ENCODE data around the gene AURKB. TPM values are rescaled to one million over a fixed set of nuclear protein-coding genes. Genes with fewer than 3 reads are reported as not detected.
"Not testable (repeated sequence)": the region's sequence is repeated elsewhere in the genome, so short reads cannot be mapped to it uniquely, and the experiment has no call there.

The AURKB gene
- total and polyA plus RNA-seq, 5 experiments from 2014 or later = not detected

DNA sequence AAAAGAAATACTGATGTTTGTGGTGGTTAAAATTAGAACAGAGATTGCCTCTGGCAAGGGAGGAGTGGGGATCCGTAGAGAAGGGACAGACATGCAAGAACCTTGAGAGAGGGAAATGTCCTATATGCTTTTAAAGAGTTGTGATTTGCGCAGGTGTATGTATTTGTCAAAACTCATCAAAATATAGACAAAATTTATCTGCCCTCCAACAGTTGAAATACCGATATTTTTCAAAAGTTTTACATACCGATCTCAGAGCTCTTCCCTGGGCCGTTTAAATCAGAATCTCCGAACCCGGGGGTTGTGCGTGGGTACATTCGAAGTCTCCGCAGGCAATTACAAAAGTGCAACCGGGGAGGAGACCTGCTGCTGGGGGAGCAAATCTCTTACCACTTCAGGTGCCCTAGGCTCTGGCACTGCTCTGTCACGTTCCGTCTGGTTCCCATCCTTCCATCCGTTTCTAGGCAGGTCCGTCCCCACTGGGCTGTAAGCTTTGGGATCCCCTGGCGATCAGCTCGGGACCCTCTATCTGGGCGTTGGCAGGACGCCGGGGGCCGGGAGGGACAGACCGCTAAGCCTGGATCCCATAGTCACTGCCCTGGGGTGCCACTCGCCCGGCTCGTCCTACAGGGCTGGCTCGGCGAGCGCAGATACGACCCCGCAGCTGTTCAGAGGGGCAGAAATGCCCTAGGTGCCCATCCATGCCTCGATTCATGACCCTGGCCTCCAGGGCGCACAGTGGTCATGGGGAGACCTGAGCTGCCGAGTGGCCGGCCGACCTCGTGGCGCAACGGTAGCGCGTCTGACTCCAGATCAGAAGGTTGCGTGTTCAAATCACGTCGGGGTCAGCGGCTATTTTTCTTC, 24.6 kb downstream of the AURKB start:
- ATAC-seq (peak; percentile 5 to 9), DNase-seq (peak; percentile 72 to 97 (median 89))
- POLR2A ChIA-PET = interaction anchor here (0.7 to 26.2 kb wide), 10 partner anchors 15 to 110 kb away, joined by 3 to 1171 read pairs (median 17); partner anchors contain the start of genes ALOXE3, CTC1, HES7 and PER1
- Mint-ChIP-seq H3K4me1 (peaks cover 10 to 30% (median 20%) of the 10 kb centered on the region in 4 donors), H3K4me3 (no peak overlapping the region), H3K27me3 (no peaks in the 10 kb centered on the region), H3K27ac (no peak overlapping the region), H3K36me3 (no peaks in the 10 kb centered on the region), H3K9me3 (no peaks in the 10 kb centered on the region)

DNA sequence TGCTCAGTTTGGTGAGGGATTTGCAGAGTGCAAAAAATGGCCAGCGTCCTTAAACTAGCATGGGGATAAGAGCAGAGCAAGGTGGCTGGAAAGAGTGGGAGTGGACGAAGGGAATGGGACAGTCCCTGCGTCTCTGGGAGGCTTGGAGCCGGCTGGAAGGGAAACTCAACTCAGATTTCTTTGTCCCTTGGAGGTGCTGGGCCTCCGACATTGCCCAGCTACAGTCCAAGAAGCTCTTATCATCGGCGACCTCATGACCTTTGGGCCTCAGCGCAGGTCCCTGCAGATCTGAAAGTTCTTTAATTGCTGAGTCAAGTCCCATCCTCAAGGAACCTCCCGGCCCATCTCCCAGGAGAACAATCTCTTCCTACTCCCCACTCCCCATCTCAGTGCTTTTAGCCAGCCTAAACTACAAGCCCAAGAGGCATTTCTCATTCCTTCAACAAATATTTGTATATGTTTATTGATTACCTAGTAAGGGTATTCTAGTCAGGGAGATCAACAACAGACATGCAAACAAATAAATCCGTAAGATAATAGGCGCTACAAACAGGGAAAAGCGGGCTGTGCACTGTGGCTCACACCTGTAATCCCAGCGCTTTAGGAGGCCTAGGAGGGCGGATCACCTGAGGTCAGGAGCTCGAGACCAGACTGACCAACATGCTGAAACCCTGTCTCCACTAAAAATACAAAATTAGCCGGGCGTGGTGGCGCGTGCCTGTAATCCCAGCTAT, 33.2 kb downstream of the AURKB start:
- no peaks in the 10 kb centered on the region for H3K36me3 Mint-ChIP-seq
- POLR2A ChIA-PET = interaction anchor here (0.6 to 41.9 kb wide), 7 partner anchors 5 to 71 kb away, joined by 3 to 1171 read pairs (median 8); partner anchors contain the start of genes BORCS6, CTC1, PER1 and TMEM107
- H3K27me3 Mint-ChIP-seq = no peaks in the 10 kb centered on the region
- H3K9me3 Mint-ChIP-seq = no peaks in the 10 kb centered on the region
- H3K4me3 Mint-ChIP-seq = peak overlapping the region; percentile 89 to 94 (median 92)
- no peak for ATAC-seq
- peak overlapping the region; percentile 92 to 100 (median 100) for H3K27ac Mint-ChIP-seq
- peaks cover 21 to 59% (median 52%) of the 10 kb centered on the region in 4 donors for H3K4me1 Mint-ChIP-seq
- no peak for DNase-seq

DNA sequence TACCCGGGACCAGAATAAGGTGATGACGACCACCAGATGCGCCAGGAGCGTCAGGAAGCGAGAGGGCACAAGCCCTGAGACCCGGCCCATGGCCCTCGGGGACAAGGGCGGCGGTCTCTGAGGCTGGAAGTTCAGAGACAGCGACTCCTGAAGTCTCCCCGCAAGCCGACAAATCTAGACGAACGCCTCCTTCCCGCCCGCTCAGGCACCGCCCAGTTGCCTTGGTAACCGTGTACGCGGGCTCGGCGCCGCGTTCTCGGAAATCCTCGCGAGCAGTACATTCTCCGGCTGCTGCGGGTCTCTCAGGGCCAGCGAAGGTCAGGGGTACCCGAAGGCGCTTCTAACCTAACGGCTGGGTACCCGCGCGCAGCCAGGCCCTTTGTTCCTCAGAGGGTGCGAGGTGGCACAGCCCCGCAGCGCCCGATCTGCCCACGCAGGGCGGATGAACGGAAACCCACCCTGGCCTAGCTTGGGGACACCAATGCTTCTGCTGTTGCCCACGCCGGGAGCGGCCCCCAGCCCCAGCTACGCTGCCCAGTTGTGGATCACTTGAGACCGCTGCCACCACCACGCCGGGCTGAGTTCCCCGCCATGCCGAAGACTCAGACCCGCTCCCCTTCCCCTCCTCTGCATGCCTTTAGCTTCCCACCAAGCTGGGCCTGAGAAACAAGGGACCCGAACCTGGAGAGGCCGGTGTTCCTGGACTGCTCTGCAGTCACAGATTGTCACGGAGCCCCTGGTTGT, 34.0 kb downstream of the AURKB start, which contains the start of gene TMEM107:
TSS of gene TMEM107 (minus strand) at position 184 of the 744 bp plus-strand sequence. CDS start at position 90, 94 bp downstream.
- ATAC-seq (peak; percentile 56 to 67), DNase-seq (peak; percentile 79 to 93 (median 84))
- no peaks in the 10 kb centered on the region for H3K9me3 Mint-ChIP-seq
- H3K4me3 Mint-ChIP-seq = peak within 1 kb of the TSS; percentile 89 to 94 (median 92)
- POLR2A ChIA-PET = interaction anchor here (0.8 to 41.9 kb wide), 9 partner anchors 6 to 119 kb away, joined by 3 to 1171 read pairs (median 4); partner anchors contain the start of genes BORCS6, CTC1, PER1 and SLC25A35
- H3K27me3 Mint-ChIP-seq = no peaks in the 10 kb centered on the region
- peak within 1 kb of the TSS; percentile 92 to 100 (median 100) for H3K27ac Mint-ChIP-seq
- H3K36me3 Mint-ChIP-seq = no peaks in the 10 kb centered on the region
- H3K4me1 Mint-ChIP-seq = peaks cover 21 to 59% (median 54%) of the 10 kb centered on the region in 4 donors

GRCh38 chr17:8175795-8176196, 34.6 kb downstream of the AURKB start:
- H3K4me1 Mint-ChIP-seq = peaks cover 20 to 56% (median 52%) of the 10 kb centered on the region in 4 donors
- ATAC-seq (no peak), DNase-seq (no peak)
- POLR2A ChIA-PET = interaction anchor here (0.9 to 41.9 kb wide), 7 partner anchors 6 to 120 kb away, joined by 3 to 1171 read pairs (median 8); partner anchors contain the start of genes BORCS6, CTC1, PER1 and SLC25A35
- no peaks in the 10 kb centered on the region for H3K27me3 Mint-ChIP-seq
- H3K9me3 Mint-ChIP-seq = no peaks in the 10 kb centered on the region
- peak overlapping the region; percentile 89 to 94 (median 92) for H3K4me3 Mint-ChIP-seq
- no peaks in the 10 kb centered on the region for H3K36me3 Mint-ChIP-seq
- peak overlapping the region; percentile 92 to 100 (median 100) for H3K27ac Mint-ChIP-seq

DNA sequence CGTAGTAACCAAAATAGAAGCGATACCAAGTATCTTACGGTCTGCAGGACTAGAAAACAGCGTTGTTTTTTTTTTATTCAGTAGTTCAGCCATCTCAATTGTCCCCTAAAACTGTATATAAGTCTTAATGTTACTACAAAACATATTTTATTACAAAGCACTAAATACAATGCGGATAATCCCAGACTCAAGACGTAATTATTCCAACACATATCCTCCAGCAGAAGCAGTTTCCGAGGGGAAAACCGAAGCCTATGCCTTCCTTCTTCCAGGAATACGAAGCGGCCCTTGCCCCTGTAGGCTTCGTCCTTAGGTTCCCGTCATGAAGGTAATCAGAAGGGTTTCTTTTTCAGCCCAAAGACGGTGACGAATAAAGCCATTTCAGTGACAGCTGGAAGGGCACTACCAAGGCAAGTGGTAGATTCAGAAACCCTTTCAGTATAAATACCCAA, 36.5 kb downstream of the AURKB start:
- POLR2A ChIA-PET = interaction anchor here (0.5 to 41.9 kb wide), 16 partner anchors 8 to 330 kb away, joined by 3 to 1171 read pairs (median 6); partner anchors contain the start of genes BORCS6, CTC1, PER1 and PFAS
- H3K27me3 Mint-ChIP-seq = no peaks in the 10 kb centered on the region
- no peaks in the 10 kb centered on the region for H3K36me3 Mint-ChIP-seq
- DNase-seq (no peak), ATAC-seq (no peak)
- no peaks in the 10 kb centered on the region for H3K9me3 Mint-ChIP-seq
- H3K27ac Mint-ChIP-seq = peak overlapping the region; percentile 99 to 100 (median 100)
- H3K4me3 Mint-ChIP-seq = peak overlapping the region; percentile 84 to 95 (median 92)
- peaks cover 20 to 55% (median 50%) of the 10 kb centered on the region in 4 donors for H3K4me1 Mint-ChIP-seq

GRCh38 chr17:8173056-8173870, 37.1 kb downstream of the AURKB start:
- POLR2A ChIA-PET = interaction anchor here (0.5 to 41.9 kb wide), 17 partner anchors 9 to 590 kb away, joined by 3 to 1171 read pairs (median 5); partner anchors contain the start of genes BORCS6, CTC1, MPDU1 and PER1
- Mint-ChIP-seq H3K27ac (peak overlapping the region; percentile 99 to 100 (median 100)), H3K9me3 (no peaks in the 10 kb centered on the region), H3K36me3 (no peaks in the 10 kb centered on the region), H3K4me1 (peaks cover 20 to 61% (median 52%) of the 10 kb centered on the region in 4 donors), H3K4me3 (peak overlapping the region; percentile 84 to 95 (median 92)), H3K27me3 (no peaks in the 10 kb centered on the region)
- ATAC-seq (peak; percentile 81 to 85), DNase-seq (peak; percentile 43 to 95 (median 83))

DNA sequence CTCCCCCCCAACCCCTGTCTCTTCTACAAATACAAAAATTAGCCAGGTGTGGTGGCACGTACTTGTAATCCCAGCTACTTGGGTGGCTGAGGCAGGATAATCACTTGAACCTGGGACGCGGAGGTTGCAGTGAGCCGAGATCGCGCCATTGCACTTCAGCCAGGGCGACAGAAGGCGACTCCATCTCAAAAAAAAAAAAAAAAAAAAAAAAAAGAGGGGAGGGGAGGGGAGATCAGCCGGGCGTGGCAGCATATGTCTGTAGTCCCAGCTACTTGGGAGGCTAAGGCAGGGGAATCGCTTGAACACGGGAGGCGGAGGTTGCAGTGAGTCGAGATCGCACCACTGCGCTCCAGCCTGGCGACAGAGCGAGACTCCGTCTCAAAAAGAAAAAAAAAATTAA, 40.2 kb downstream of the AURKB start:
- ATAC-seq, H3K27ac Mint-ChIP-seq, H3K4me3 Mint-ChIP-seq, H3K36me3 Mint-ChIP-seq, H3K27me3 Mint-ChIP-seq, H3K9me3 Mint-ChIP-seq, DNase-seq: not testable (repeated sequence)
- POLR2A ChIA-PET = interaction anchor here (0.7 to 41.9 kb wide), 3 partner anchors 12 to 66 kb away, joined by 10 to 1171 read pairs (median 1171); partner anchors contain the start of genes BORCS6, PER1, TMEM107 and VAMP2
- H3K4me1 Mint-ChIP-seq = peaks cover 8 to 50% (median 40%) of the 10 kb centered on the region in 4 donors

GRCh38 chr17:8167526-8167925, 42.8 kb downstream of the AURKB start:
- no peak for DNase-seq
- peak overlapping the region in 1 of 10 donors; percentile 8 for H3K27ac Mint-ChIP-seq
- no peak for ATAC-seq
- POLR2A ChIA-PET = interaction anchor here (0.7 to 41.9 kb wide), 4 partner anchors 9 to 54 kb away, joined by 3 to 1171 read pairs (median 10); partner anchors contain the start of genes BORCS6 and TMEM107
- peaks cover 16 to 46% (median 36%) of the 10 kb centered on the region in 4 donors for H3K4me1 Mint-ChIP-seq
- no peaks in the 10 kb centered on the region for H3K9me3 Mint-ChIP-seq
- H3K4me3 Mint-ChIP-seq = no peak overlapping the region
- no peaks in the 10 kb centered on the region for H3K27me3 Mint-ChIP-seq
- no peaks in the 10 kb centered on the region for H3K36me3 Mint-ChIP-seq

- H3K27ac Mint-ChIP-seq = peak overlapping the region in 6 of 10 donors; percentile 14 to 83 (median 60)
- no peak overlapping the region for H3K4me3 Mint-ChIP-seq
- ATAC-seq = no peak
- no peaks in the 10 kb centered on the region for H3K9me3 Mint-ChIP-seq
- H3K27me3 Mint-ChIP-seq = no peaks in the 10 kb centered on the region
- peaks cover 16 to 44% (median 35%) of the 10 kb centered on the region in 4 donors for H3K4me1 Mint-ChIP-seq
- peaks cover 0 to 1% (median under 1%) of the 10 kb centered on the region in 3 donors for H3K36me3 Mint-ChIP-seq
- peak in 1 of 10 donors; percentile 45 for DNase-seq
- POLR2A ChIA-PET = interaction anchor here (0.6 to 41.9 kb wide), 3 partner anchors 15 to 54 kb away, joined by 5 to 1171 read pairs (median 5); partner anchors contain the start of genes BORCS6 and TMEM107
These were observed 43.6 kb downstream of the AURKB start for GRCh38 chr17:8166731-8167130.

DNA sequence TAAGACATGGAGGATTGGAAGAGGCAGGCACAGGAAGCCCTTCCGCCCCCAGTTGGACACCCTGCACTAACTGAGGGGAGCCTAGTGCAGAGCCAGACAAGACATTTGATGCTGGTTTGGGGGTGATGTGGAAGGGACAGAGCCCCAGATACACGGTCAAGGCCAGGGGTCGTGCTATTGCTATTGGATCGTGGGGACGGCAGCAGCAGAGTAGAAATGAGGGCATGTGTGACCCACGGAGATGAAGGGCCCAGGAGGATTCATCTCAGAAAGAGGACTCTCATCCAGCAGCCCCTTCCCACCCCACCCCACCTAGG, 45.6 kb downstream of the AURKB start:
- Mint-ChIP-seq H3K4me1 (peaks cover 29 to 57% (median 52%) of the 10 kb centered on the region in 4 donors), H3K36me3 (peaks cover 3 to 21% (median 12%) of the 10 kb centered on the region in 3 donors), H3K27ac (peak overlapping the region; percentile 95 to 99 (median 98)), H3K27me3 (no peaks in the 10 kb centered on the region), H3K4me3 (peak overlapping the region; percentile 81 to 94 (median 88)), H3K9me3 (no peaks in the 10 kb centered on the region)
- peak in 1 of 10 donors; percentile 62 for DNase-seq
- ATAC-seq = peak in 1 of 2 donors; percentile 19
- POLR2A ChIA-PET = interaction anchor here (0.9 to 41.9 kb wide), 14 partner anchors 10 to 478 kb away, joined by 3 to 1171 read pairs (median 6); partner anchors contain the start of genes BORCS6, CTC1, PER1 and SLC25A35
